Right renal cortex interstitium (tissue), 3 donors: ENCODE measurements around the gene RBMY1B. TPM values are rescaled to one million over a fixed set of nuclear protein-coding genes. Genes with fewer than 3 reads are reported as not detected.
"Not testable (repeated sequence)": the region's sequence is repeated elsewhere in the genome, so short reads cannot be mapped to it uniquely, and the experiment has no call there.

Source experiments
- DNase-seq, 3 donors: peaks; one replicate each; pipeline ENCODE4 v3.0.0-alpha.2; 2013; ENCODE audit warnings: low read depth in 3 of 3, low spot score in 2 of 3
- polyA plus RNA-seq, 3 donors: library from polyadenylated mRNA; unstranded; fragments of 120-200 nt; gene quantifications; one replicate each; pipeline ENCODE4 v1.2.1, GENCODE V29; 2013; ENCODE audit not compliant: insufficient read length in 3 of 3

Gene RBMY1B
- polyA plus RNA-seq: not detected

GRCh38 chrY:21511038-21511437 is at the start of gene RBMY1B:
Gene RBMY1B, plus strand, starts transcription at chrY:21511338. Its CDS starts 2,013 bp downstream, at chrY:21513351.
- DNase-seq: not testable (repeated sequence)

GRCh38 chrY:21462915-21463314 is 48.2 kb upstream of the RBMY1B start:
- DNase-seq: not testable (repeated sequence)

GRCh38 chrY:21482967-21483366 is 28.2 kb upstream of the RBMY1B start:
- DNase-seq: no peak

- not testable (repeated sequence) for DNase-seq
Measured at GRCh38 chrY:21534579-21534978, 23.4 kb downstream of the RBMY1B start, which contains the start of gene RBMY1A1. Gene RBMY1A1, plus strand, starts transcription at chrY:21534879. Its CDS starts 2,013 bp downstream, at chrY:21536892.

- DNase-seq: not testable (repeated sequence)
Measured at GRCh38 chrY:21559316-21559984, 48.3 kb downstream of the RBMY1B start.

Other genes starting within 250 kb of the RBMY1B start
- not detected for gene RBMY1A1, start 23.5 kb downstream of the RBMY1B start, polyA plus RNA-seq